GM11168 (cell line): ENCODE data around the gene GALNT6.

ENCODE experiments used
- in situ Hi-C: fragments of 300-500 bp; cut with MboI; formaldehyde crosslinking; loops from one replicate; pipeline ENCODE4 v1.12.0; 2022; ENCODE audit warnings: low sequenced_read_pairs; ENCODE audit not compliant: unreplicated experiment

The GALNT6 gene

DNA sequence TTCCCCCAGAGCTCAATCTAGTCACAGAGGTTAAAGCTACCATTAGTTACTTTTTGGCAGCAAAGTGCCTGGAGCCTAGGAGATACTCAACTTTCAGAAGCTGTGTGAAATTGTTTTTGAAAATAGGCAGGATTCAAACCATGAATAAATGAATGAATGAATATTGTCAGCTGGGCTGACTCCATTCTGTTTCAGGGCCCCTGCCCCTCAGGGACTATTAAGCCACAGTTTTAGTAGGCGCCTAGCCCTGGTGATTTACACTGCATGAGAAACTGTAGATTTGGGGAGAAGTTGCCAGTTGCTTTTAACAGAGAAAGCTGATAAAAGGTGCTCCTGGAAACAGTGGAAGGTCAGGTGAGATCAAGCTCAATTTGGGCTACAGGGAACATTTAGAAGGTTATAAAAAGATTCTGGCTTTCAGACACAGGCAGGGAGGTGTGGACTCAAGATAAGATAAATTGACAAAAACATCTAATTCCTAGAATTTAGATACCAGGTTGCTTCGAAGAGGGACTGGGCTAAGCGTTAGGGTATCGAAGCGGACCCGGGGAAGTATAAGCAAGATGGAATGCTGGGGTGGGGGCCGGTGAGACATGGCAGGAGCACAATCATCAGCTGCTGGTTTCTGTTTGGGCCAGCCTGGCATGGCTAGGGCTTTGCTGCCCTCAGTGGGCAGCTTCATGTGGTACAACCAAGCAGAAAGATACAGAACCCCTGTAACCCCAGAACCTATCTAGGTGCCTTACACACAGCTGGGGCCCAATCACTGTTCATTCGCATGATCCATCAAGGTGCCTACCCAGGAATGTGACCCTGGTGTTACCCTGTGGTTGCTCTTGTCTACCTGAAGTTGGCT lies 29.8 kb downstream of the GALNT6 start:
- in situ Hi-C loops: no loop called here

DNA sequence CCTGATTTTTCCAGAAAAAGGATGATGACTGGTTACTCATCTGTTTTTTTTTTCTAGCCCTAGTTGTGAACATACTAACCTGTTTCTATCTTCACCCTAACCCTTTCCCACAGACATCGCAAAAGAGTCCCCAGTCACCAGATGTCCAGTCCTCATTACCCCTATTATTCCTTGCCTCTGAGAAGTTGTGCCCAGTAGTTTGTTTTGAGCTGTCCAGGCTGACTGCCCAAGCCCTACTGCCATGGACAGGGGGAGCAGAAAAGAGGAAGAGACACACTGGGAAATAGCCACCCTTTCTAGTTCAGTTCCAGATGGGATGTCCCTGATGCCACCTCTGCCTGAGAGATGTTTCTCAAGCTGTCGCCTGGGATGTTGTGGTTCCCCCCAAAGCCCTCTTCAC lies 30.9 kb downstream of the GALNT6 start:
- in situ Hi-C loops: no loop called here

DNA sequence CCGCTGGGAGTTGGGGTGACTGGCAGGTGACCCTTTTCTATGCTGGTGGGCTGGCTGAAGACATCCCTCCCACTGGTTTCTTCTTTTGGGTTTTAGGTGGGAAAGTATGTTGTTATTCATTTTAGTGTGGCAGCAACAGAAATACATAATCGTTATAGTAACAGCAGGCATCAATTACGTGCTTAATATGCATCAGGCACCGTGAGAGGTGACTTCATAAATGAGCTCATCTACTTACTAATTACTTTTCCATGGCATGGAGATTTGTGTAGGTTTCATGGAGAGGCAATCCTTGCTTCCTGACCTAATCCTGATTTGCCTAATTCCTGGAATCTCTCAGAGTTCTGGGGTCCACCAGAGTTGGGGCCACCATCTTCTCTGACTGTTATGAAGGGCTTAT lies 31.4 kb downstream of the GALNT6 start:
- in situ Hi-C loops: no loop called here

DNA sequence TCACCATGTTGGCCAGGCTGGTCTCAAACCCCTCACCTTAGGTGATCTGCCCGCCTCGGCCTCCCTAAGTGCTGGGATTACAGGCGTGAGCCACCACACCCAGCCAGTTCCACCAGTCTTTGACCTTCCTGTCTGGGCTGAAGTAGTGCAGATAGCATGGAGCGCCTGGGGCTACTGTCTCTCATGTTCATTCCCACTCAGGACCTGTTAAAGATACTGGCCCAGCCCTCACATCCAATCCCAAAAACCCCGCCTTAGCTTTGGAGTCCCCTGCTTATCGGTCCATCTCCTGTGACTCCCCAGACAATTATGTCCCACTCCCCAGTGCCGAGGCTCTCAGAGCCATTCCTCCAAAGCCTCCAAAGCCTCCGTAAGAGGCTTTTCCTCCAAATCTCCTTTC lies 32.7 kb downstream of the GALNT6 start:
- in situ Hi-C loops: no loop called here

DNA sequence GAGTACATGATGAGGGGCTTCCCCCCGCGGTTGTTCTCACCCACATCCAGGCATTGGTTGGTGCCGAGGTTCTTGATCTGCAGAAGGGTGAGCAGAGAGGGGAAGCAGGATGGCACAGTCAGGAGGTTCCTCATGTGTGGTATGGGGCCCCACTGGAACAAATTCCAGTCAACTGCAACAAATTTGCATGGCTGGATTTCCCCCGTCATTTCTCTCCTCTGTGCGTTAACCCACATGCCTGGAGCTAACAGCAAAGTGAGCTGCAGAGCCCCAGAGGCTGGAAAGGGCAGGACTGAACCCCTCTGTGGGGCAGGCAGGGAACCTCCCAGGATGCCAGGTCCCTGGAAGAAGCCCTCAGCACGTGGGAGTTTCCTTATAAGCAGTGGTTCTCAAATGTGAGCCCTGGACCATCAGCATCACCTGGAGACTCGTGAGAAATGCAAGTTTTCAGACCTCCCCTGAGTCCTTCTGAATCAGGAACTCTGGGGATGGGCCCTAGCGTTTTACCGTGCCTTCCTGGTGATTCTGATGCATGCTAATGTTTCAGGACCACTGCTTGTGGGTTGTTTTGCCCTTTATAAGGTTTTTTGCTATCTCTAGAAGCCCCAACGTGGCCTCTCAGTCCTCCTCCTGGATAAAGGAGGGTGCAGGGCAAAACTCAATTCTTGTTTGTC lies 33.7 kb downstream of the GALNT6 start:
- in situ Hi-C loops: no loop called here

DNA sequence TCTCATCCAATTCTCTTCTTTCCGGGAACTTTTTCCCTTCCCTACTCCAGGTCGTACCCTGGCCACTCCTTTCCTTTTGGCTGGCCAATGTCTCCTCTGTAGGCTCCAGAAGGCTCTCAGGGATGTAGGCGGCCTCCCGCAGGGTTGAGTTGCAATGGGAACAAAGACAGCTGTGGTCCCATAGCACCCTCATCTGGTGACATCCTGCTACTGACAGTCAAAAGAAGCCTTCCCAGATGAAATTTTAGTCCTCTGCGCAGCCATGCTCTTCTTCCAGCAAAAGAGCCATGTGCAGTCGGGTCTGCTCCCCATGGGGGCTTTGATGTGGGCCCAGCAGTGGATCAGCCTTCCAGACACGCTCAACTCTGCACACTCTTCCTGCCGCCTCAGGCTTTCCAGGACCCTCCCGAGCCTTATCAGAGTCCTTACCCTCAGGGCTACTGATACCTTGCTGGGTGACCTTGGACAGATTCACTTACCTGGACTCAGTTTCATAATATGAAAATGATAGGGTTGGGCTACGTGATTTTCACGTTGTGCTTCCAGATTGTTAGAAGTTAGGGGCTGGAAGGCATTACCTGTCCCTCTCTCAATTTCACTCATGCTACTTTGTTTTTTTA lies 39.2 kb downstream of the GALNT6 start:
- in situ Hi-C loops: no loop called here

DNA sequence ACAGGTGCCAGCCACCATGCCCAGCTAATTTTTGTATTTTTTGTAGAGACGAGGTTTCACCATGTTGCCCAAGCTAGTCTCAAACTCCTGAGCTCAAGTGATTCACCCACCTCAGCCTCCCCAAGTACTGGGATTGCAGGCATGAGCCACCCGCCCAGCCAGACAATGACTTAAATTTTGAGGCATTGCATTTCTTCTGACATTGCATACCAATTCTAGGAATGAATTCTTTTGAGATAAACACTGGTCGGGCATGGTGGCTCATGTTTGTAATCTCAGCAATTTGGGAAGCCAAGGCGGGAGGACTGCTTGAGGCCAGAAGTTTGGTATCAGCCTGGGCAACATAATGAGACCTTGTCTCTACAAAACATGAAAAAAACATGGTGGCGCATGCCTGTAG lies 42.2 kb downstream of the GALNT6 start:
- in situ Hi-C loops: loop anchor here (25.0 kb wide), 1 partner anchor 537 kb away; no protein-coding TSS in a partner anchor

DNA sequence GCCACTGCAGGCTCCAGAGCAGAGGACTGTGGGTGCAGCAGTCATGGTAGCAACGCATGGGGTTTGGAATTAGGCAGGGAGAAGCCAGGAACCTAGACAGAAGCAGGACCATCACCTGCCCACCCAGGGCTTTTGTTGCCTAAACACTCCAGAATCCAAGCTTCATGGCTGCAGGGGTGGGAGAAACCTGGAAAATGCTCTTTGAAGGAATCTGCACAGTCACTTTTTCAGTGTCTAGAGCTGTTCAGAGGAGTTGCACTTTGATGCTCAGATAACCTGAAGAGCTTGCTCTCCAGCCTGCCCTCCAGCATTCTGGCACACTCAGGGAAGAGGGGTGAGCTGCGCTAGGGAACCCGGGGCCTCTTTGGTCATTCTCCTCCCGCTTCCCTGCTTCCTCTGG lies 43.1 kb downstream of the GALNT6 start:
- in situ Hi-C loops: loop anchor here (25.0 kb wide), 1 partner anchor 536 kb away; no protein-coding TSS in a partner anchor

DNA sequence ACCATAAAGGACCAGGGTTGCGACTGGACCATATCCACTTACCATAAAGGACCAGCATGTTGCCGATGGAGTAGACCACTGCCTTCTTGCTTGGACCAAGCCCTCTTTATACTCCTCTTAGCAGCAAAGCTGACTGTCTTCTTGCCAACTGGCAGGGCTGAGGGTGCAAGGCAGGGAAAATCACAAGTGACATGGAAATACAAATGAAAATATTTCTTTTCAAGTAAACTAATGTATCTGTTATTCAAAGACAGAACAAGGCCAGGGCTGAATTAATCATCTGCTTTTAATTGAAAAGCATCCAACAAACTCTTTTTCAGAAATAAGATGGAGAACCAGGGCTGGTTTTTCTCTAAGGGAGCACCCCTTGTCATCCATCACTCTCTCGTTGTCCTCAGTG lies 44.6 kb downstream of the GALNT6 start, which contains the start of gene CELA1:
CELA1 (minus strand) TSS at position 99 of the 400 bp plus-strand sequence; CDS start at position 58, 41 bp downstream.
- in situ Hi-C loops: loop anchor here (25.0 kb wide), 1 partner anchor 534 kb away; no protein-coding TSS in a partner anchor

DNA sequence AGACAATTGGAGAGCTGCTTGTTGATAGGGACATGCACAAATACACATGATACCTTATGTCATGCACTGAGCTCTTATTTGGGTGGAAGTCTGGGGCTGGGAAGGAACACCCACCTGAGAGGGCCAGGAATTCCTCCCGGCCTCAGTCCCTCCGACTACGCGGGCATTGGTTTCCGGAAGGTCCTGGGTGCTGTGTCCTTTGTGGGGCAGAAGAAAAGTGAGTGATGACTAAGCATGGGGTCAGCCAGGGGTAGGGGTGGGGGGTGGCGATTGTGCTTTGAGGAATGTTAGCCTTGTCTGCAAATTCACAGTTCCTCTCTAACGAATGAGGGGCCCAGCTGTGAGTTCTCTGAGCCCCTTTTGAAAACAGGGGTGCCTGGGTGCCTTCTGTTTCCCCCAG lies 45.5 kb downstream of the GALNT6 start:
- in situ Hi-C loops: loop anchor here (25.0 kb wide), 1 partner anchor 533 kb away; no protein-coding TSS in a partner anchor

DNA sequence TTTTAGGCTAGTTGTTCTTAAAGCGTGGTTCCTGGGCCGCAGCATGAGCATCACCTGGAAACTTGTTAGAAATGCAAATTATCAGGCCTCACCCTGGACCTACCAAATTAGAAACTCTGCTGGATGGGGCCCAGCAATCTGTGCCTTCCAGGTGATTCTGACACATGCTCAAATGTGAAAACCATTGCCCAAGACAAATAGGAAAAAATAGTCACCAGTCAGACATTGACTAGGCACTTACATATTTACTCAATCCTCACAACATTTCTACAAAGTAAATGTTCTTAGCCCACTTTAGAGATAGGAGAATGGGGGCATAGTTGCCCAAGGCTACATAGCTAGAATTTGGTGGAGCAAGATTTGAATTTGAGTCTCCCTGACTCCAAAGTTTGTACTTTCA lies 48.0 kb downstream of the GALNT6 start:
- in situ Hi-C loops: loop anchor here (25.0 kb wide), 1 partner anchor 531 kb away; no protein-coding TSS in a partner anchor

DNA sequence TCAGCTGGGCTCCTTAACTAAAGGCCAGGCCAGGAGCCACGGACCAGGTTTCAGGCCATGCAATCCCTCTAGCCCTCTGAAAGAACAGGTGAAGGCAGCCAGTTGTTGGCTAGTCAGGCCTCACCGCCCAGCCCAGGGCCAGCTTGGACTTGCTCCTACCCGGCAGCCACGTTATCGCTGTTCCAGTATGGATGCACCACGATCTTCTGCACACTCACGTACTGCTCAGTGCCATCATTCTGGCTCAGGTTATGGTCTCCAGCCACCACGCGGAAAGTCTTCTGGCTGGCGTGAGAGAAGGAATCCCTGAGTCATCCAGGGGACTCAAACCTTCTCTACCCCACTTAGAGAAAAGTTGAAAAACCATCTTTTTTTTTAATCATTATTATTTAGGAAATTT lies 48.8 kb downstream of the GALNT6 start:
- in situ Hi-C loops: loop anchor here (25.0 kb wide), 1 partner anchor 530 kb away; no protein-coding TSS in a partner anchor

DNA sequence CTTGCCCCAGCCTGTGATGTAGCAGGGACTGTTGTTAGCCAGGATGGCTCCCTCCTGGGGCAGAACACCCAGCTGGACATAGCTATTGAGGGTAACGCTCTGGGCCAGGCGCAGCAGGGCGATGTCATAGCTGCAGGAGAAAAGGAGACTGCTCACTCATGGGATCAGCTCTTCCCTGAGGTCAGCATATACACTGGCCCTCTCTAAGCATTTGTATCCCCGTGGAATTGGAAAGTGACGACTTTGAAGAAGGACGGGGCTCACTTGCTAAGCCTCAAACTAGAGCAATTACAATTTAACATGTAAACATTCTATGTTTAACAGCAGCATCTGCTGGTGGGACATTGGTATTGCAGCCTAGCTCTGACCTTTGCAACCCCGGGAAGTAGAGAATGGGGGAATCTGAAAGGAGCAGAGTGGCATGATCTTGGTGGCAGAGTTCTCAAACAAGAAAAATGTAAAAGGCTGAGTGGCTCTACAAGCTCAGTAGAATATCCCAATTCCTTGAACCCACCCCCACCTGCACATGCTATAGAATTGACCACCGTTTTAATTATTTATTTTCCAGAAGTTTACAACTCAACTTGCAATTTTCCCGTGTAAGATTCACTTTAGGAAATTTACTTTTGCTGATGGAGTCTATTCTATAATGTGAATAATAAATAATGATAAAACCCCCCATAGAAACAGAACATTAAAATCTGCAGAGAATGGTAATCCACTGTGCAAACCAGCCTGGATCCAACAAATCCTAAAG lies 49.8 kb downstream of the GALNT6 start:
- in situ Hi-C loops: loop anchor here (25.0 kb wide), 1 partner anchor 529 kb away; no protein-coding TSS in a partner anchor

DNA sequence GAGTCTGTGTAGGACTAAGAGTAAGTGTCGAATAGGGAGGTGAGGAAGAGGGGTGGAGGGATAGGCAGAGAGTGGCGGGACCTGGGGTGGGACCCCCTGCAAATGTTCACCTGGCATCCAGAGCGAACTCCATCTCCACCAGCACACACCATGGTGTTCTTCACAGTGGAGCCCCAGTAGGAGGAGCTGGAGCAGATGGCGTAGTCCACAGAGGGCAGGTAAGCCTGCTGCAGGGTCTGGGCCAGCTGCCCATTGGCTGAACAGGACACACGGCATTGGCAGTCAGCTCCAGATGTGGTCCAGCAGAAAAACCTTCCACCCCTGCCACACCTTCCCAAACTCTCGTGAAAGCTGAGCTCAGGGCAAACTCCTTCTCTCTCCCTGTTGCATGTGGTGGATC lies 51.5 kb downstream of the GALNT6 start:
- in situ Hi-C loops: loop anchor here (25.0 kb wide), 1 partner anchor 527 kb away; no protein-coding TSS in a partner anchor

DNA sequence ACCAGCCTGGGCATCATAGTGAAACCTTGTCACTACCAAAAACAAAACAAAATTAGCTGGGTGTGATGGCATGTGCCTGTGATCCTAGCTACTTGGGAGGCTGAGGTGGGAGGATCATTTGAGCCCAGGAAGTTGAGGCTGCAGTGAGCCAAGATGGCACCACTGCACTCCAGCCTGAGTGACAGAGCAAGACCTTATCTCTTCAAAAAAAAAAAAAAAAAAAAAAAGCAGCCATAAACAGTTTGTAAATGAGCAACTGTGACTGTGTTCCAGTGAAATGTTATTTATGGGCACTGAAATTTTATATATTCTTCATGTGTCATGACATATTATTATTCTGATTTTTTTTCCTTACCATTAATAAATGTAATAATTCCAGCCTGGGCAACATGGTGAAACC lies 53.9 kb downstream of the GALNT6 start:
- in situ Hi-C loops: loop anchor here (25.0 kb wide), 1 partner anchor 525 kb away; no protein-coding TSS in a partner anchor

DNA sequence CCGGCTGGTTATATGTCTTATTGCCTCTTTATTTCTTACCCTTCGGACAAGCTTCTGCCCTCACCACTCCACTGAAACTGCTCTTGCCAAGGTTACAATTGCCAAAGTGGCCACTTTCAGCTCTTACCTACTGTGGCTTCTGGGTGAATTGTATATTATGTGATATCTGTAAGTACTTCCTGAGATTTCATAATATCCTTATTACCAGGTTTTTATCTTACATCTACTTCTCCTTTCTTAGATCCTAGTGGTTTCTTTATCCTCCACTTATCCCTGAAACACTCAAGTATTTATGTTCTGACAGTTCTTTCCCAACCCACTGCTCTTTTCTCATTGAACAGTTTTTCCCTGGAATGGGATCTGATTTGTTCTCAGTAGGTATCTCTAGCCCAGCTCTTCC lies 55.3 kb downstream of the GALNT6 start:
- in situ Hi-C loops: loop anchor here (25.0 kb wide), 1 partner anchor 524 kb away; no protein-coding TSS in a partner anchor

DNA sequence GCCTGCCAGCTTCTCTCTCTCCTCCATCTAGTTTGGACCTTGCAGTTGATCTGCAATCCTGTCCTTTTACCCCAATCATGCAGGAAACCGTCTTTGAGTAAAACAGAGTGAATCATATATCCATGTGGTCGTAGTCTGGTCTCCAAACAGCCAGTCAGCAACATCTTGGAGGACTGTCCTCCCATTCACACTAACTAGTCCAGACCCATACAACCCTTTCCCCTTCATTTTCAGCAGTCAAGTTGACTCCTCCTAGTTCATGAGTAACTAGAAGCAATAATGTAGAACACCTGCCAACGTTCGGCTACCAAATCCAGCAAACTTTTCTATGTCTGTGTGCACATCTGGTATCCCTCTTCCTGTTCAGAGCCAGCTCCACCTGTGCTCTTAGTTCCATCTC lies 56.4 kb downstream of the GALNT6 start:
- in situ Hi-C loops: loop anchor here (5.0 to 25.0 kb wide), 2 partner anchors 57 to 522 kb away; no protein-coding TSS in a partner anchor

DNA sequence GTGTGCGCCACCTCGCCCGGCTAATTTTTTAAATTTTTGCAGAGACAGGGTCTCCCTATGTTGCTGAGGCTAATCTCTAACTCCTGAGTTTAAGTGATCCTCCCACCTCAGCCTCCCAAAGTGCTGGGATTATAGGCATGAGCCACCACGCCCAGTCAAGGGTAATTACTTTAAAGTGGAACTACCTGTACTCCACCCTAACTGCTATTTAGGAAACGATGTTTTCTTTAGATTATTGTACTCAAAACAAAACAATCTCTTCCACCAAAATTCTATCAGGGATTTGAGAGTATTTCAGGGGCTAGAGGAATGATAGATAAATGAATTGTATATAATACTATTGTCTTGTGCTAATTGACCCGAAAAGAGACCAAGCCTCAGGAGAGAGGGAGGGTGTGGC lies 57.7 kb downstream of the GALNT6 start:
- in situ Hi-C loops: loop anchor here (5.0 to 25.0 kb wide), 2 partner anchors 56 to 521 kb away; no protein-coding TSS in a partner anchor

DNA sequence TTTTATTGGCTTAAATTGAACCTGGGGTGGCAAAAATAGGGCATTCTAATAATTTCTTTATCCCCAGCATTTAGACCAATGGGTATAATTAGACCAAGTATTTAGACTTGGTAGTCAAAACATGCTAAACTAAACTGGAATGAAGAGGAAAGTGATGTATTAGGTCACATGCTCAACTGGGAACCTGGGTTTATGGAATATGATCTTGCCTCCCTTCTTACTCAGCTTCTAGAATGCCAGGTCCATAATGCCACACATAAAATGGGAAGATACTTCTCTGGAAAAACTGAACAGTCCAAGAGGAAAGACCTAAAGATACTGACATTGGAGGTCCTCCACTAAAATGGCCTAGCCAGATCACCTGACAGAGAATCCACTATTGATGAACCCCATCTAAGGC lies 61.0 kb downstream of the GALNT6 start:
- in situ Hi-C loops: loop anchor here (5.0 to 25.0 kb wide), 2 partner anchors 53 to 518 kb away; no protein-coding TSS in a partner anchor
